EH (cell line): ENCODE data around the gene CELF4.
A peak's percentile ranks its signal among the peaks of the same experiment; 100 is the strongest.

ENCODE experiments used
- DNase-seq: peaks from one replicate; pipeline ENCODE4 v3.0.0-alpha.2; 2015; ENCODE audit warnings: low read depth

Gene CELF4

GRCh38 chr18:37493352-37493935 is 72.2 kb downstream of the CELF4 start:
- no peak for DNase-seq

- no peak for DNase-seq
These were observed 72.6 kb downstream of the CELF4 start for GRCh38 chr18:37492952-37493351.

GRCh38 chr18:37491526-37491925 is 74.1 kb downstream of the CELF4 start:
- no peak for DNase-seq

- no peak for DNase-seq
These were observed 75.6 kb downstream of the CELF4 start for GRCh38 chr18:37489998-37490397.

GRCh38 chr18:37489011-37489410 is 76.6 kb downstream of the CELF4 start:
- DNase-seq = no peak

- DNase-seq = no peak
These were observed 78.2 kb downstream of the CELF4 start for GRCh38 chr18:37487400-37487867.

- DNase-seq = no peak
These were observed 78.8 kb downstream of the CELF4 start for GRCh38 chr18:37486848-37487247.

- DNase-seq = peak; percentile 10
These were observed 80.4 kb downstream of the CELF4 start for GRCh38 chr18:37484983-37485834.

GRCh38 chr18:37483984-37484819 is 81.4 kb downstream of the CELF4 start:
- DNase-seq = no peak

GRCh38 chr18:37483221-37483971 is 82.2 kb downstream of the CELF4 start:
- DNase-seq = peak; percentile 36

GRCh38 chr18:37482433-37482832 is 83.2 kb downstream of the CELF4 start:
- DNase-seq = no peak

GRCh38 chr18:37482002-37482401 is 83.6 kb downstream of the CELF4 start:
- DNase-seq = no peak

GRCh38 chr18:37481491-37481890 is 84.1 kb downstream of the CELF4 start:
- DNase-seq = no peak

GRCh38 chr18:37481072-37481471 is 84.5 kb downstream of the CELF4 start:
- no peak for DNase-seq

GRCh38 chr18:37476611-37477295 is 88.8 kb downstream of the CELF4 start:
- no peak for DNase-seq

- peak; percentile 46 for DNase-seq
These were observed 89.4 kb downstream of the CELF4 start for GRCh38 chr18:37476182-37476581.

- DNase-seq = no peak
These were observed 92.3 kb downstream of the CELF4 start for GRCh38 chr18:37473195-37473840.

- DNase-seq = no peak
These were observed 94.0 kb downstream of the CELF4 start for GRCh38 chr18:37471637-37472036.

- DNase-seq = no peak
These were observed 94.6 kb downstream of the CELF4 start for GRCh38 chr18:37470986-37471385.

- no peak for DNase-seq
These were observed 98.5 kb downstream of the CELF4 start for GRCh38 chr18:37467002-37467662.
